CD4-positive, alpha-beta T cell treated with Interleukin-17A for 4 hours (primary cell): ENCODE measurements around the gene NEURL1B.
"Not testable (repeated sequence)": the region's sequence is repeated elsewhere in the genome, so short reads cannot be mapped to it uniquely, and the experiment has no call there.

Source experiments
- DNase-seq: peaks from one replicate; pipeline ENCODE4 v3.0.0-alpha.2; 2020; ENCODE audit warnings: mixed read lengths

Gene NEURL1B

DNA sequence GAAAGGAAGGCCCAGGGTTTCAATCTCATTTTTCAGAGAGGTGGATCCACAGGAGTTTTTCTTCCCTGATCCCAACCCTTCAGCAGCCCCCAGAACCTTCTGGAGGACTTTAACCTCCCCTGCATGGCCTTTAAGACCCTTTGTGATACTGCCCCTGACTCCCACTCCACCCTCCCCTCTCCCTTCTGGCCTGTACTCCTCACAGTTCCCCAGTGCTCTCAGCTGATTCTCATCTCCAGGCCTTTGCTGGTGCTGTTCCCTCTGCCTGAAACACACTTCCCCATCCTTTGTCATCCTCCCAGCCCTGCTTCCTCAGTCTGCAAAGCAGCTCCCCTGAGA is 18.5 kb downstream of the NEURL1B start:
- DNase-seq: no peak

- no peak for DNase-seq
These were observed 19.0 kb downstream of the NEURL1B start for GRCh38 chr5:172659909-172660628.

- no peak for DNase-seq
These were observed 19.9 kb downstream of the NEURL1B start for GRCh38 chr5:172660974-172661373.

GRCh38 chr5:172661526-172661925 is 20.5 kb downstream of the NEURL1B start:
- no peak for DNase-seq

DNA sequence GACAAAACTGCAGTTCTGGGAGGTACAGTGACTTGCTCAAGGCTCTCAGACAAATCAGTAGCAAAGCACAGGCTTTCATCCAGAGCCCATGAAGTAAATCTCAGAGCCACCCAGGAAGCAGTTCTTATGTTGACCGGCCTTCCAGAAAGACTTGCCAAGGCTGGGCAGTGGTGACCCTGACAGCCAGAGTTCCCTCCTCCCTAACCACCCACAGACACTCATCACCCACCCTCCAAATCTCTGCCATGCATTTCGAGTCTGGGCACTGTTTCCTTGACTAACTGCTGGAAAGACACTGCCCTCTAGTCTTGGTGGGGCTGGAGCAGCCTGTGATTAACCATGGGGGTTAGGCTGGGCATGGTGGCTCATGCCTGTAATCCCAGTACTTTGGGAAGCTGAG is 21.5 kb downstream of the NEURL1B start:
- no peak for DNase-seq

GRCh38 chr5:172664018-172664417 is 23.0 kb downstream of the NEURL1B start:
- no peak for DNase-seq

DNA sequence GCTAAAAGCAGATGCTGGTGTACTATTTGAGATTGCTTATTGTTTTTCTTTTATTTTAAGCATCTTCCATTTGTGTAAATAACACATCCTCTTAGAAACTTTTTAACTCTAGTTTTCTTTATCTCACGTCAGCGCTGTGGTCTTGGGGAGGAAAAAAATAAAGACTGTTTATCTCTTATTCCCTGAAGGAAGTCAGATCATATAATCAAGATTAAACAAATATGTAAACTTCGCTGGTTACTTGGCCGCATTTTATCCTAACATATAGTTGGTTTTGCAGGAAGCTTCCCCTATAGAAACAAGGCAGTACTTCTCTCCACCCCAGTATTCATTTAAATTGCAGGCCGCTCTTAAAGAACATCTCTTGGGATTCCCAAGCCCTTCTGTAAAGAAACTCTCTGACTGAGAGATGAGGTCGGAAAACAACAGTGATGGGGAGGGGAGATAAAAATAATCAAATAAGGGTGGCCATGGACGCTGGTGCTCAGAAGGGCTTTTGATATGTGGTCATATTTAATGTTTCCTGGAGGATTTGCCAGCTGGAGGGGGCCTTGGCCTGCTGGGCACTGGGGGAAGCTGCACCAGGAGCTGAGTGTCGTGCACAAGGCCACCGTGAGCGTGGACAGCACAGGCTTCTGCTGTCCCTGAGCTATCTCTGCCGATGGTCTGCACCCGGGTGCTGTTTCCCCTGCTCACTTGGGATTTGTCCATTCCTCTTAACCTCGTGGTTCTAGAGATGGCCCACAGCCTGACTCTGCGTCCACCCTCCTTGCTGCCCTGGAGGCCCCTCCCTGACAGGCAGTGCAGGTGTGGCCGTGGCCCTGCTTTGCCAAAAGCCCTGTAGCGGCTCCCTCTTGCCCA is 23.8 kb downstream of the NEURL1B start:
- no peak for DNase-seq

GRCh38 chr5:172666251-172666650 is 25.2 kb downstream of the NEURL1B start:
- no peak for DNase-seq

DNA sequence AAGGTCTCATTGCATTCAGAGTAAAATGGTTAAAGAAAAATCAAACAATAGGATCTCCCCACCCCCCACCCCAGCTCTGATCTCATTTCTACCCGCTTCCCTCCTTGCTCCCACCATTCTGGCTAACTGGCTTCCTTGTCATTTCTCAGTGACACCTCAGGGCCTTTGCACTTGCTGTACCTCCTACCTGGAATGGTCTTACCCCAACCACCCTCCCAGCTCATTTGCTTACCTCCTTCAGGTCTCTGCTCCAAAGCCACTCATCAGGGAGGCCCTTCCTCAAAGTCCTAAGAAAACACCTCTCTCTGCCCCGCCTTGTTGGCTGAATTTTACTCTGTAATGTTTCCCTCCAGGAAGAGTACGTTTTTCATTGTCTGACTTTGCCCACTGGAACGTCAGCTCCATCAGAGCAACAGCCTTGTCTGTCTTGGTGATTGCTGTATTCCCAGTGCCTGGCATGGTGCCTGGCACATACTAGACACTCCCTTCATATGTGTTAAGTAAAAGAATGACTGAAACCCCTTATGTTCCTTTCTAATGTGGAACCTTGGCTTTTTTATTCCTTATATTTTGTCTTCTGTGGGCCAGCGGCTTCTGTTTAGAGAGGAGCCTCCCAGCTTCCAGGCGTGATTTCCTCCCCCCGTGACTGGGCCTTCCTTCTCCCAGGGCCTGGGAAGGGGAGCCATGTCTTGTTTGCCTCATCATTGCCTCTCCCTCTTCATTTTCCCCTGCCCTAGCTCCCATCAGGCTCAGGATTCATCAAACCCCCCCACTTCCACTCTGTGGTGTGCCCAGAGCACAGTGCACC is 26.9 kb downstream of the NEURL1B start:
- DNase-seq: no peak

GRCh38 chr5:172668594-172669071 is 27.6 kb downstream of the NEURL1B start:
- no peak for DNase-seq

DNA sequence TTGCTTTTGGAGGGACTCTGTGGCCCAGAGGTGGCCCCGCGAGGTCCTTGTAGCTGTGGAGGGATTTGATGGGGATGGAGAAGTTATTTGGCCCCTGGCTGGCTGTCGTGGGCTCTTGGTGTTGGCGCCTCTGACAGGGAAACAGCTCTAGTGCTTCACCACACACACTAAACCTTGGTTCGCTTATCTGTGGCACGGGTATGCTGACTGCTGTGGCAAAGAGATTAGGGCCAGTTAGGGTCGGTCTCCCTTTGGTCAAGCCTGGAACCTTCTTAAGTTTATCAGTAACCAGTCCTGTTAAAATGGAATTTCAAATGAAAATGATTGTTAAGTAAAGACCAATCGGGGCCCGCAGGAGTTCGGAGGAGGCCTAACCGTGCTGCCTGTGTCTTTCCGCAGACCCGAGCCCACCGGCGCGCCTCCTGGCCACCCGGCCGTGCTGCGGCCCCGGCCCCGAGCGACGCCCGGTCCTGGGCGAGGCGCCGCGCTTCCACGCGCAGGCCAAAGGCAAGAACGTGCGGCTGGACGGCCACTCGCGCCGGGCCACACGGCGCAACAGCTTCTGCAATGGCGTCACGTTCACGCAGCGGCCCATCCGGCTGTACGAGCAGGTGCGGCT is 28.4 kb downstream of the NEURL1B start:
- DNase-seq: no peak

GRCh38 chr5:172670005-172670402 is 28.9 kb downstream of the NEURL1B start:
- no peak for DNase-seq

DNA sequence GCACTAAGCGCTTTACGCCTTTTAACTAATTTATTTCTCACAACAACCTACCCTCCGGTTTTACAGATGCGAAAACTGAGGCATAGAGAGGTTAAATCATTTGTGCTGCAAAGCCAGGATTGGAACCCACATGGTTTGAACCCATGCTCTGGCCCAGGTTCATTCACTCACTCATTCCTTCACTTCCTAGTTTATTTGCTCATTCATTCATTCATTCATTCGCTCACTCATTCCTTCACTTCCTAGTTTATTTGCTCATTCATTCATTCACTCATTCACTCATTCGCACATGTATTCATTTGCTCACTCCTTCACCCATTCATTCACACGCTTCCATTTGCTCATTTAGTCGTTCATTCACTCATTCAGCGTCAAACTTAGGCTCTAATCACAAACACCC is 29.4 kb downstream of the NEURL1B start:
- DNase-seq: no peak

DNA sequence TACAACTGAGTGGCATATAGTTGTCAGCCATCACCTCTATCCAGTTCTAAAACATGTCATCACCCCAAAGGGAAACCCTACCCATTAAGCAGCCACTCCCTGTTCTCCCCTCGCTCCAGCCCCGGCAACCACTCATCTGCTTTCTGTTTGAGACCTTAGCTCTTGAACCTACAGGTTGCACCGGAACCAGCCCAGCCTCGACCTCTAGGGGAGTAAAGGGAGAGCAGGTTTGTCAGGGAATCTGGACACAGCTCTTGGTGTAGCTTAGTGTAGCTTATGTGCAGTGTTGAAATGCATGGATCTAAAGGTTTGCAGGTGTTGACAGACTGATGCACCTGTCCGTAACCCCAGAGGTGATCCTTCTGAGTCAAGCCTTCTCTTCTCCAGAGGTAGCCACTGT is 30.0 kb downstream of the NEURL1B start:
- no peak for DNase-seq

GRCh38 chr5:172672681-172673080 is 31.6 kb downstream of the NEURL1B start:
- DNase-seq: no peak

DNA sequence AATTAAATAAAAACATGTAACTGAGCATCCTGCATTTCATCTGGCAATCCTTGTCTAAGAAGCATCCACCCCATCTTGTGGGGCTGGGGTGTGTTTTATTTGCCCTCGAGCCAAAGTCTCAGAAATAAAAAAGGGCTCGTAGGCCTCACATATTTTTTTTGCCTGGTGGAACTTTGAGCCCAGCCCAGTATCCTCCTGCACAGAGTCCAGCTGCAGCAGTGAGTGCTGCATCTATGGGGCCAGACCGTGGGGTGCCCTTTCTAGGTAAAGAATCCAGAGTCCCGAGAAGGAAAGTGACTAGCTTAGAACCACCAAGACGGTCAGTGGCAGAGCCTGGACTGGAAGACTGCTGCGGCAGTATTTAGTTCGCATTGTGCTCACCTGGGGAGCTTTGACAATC is 33.1 kb downstream of the NEURL1B start:
- no peak for DNase-seq

GRCh38 chr5:172676914-172677475 is 35.9 kb downstream of the NEURL1B start:
- DNase-seq: no peak

- DNase-seq: not testable (repeated sequence)
These were observed 37.4 kb downstream of the NEURL1B start for GRCh38 chr5:172678362-172678874.

DNA sequence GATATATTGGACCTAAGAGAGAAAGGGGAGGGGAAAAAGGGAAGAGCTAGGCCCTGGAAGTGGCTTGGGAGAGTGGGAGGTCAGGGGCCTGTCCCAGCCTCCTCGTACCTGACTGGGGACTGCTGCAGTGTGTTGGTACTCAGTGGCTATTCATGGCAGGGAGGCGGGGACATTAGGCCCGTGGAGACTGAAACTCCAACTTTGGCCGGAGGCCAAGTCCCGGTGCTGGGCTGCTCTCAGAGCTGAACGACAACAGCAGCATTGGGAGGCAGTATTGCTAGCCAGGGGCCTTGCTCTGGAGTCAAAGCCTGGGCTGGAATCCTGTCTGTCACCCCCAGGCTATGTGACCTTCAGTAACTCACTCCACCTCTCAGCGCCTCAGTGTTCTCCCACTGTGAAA is 37.8 kb downstream of the NEURL1B start:
- no peak for DNase-seq

- no peak for DNase-seq
These were observed 38.7 kb downstream of the NEURL1B start for GRCh38 chr5:172679628-172680212.

GRCh38 chr5:172680921-172681320 is 39.9 kb downstream of the NEURL1B start:
- no peak for DNase-seq

DNA sequence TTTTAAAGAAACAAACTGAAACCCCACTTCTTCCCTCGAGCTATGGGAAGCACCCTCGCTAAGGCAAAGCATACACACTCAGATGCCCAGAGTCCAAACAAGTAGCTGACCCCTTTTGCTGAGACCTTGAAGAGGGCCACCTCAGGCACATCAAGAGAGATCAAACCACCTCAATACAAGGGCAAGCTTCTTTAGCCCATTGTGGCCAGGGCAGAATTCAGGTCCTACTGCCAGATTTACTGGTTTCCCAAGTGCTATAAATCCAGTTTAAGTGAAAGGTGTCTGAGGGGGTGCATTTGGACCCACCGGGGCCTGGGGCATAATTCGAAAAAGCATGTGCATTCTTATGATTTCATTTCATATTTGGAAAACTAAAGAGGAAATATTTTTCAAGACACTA is 40.4 kb downstream of the NEURL1B start:
- DNase-seq: no peak
